A549 (cell line): ENCODE data around the gene TSPAN18.

ENCODE experiments used
- BCL3 ChIP-seq: fragments of >200 bp; sonication (Bioruptor Twin); formaldehyde crosslinking; IDR thresholded peaks from 3 replicates; pipeline ENCODE4 v1.6.1; 2016
- CTCF ChIP-seq: fragments of >200 bp; sonication (Bioruptor Twin); formaldehyde crosslinking; IDR thresholded peaks from 3 replicates; pipeline ENCODE4 v1.5.1; 2016
- EP300 ChIP-seq, 2 experiments: fragments of >200 bp; sonication (Bioruptor Twin); formaldehyde crosslinking; IDR thresholded peaks; 2 replicates in 1 of 2; 3 replicates in 1 of 2; pipeline ENCODE4 v1.6.1; 2016 to 2017
- FOSL2 ChIP-seq, 2 experiments: fragments of 450-650 bp in 1 of 2; fragments of >200 bp in 1 of 2; sonication (Bioruptor Twin) in 1 of 2; formaldehyde crosslinking; IDR thresholded peaks; 2 replicates each; pipeline versions ENCODE4 v1.5.0 to v1.6.1; 2016 to 2020; ENCODE audit warnings: mild to moderate bottlenecking in 1 of 2, moderate library complexity in 1 of 2
- HDAC2 ChIP-seq: fragments of 200-600 bp; sonication (generic); IDR thresholded peaks from 2 replicates; pipeline ENCODE4 v1.6.1; 2016
- MYC ChIP-seq: IDR thresholded peaks from 2 replicates; pipeline ENCODE4 v1.6.1; 2012; ENCODE audit warnings: mild to moderate bottlenecking, inconsistent platforms, low read length, improper control_type of control experiment, borderline replicate concordance
- NR3C1 ChIP-seq: fragments of >200 bp; sonication (Bioruptor Twin); formaldehyde crosslinking; IDR thresholded peaks from 3 replicates; pipeline ENCODE4 v1.6.1; 2017
- POLR2A ChIP-seq: IDR thresholded peaks from 2 replicates; pipeline ENCODE4 v1.6.1; 2012; ENCODE audit warnings: mild to moderate bottlenecking, low read length
- POLR2AphosphoS2 ChIP-seq: conservative IDR thresholded peaks from 2 replicates; pipeline ENCODE4 v1.6.1; 2012; ENCODE audit warnings: low read length, improper control_type of control experiment, inconsistent platforms
- RCOR1 ChIP-seq: fragments of 150-350 bp; IDR thresholded peaks from 2 replicates; pipeline ENCODE4 v1.6.1; 2014; ENCODE audit warnings: antibody characterized with exemption, low read length, low read depth
- SMC3 ChIP-seq: fragments of >200 bp; sonication (Bioruptor Twin); formaldehyde crosslinking; IDR thresholded peaks from 3 replicates; pipeline ENCODE4 v1.6.1; 2018; ENCODE audit warnings: inconsistent platforms
- SREBF2 ChIP-seq: fragments of 450-650 bp; IDR thresholded peaks from 2 replicates; pipeline ENCODE4 v1.6.1; 2014; ENCODE audit warnings: mild to moderate bottlenecking, moderate library complexity
- ZC3H11A ChIP-seq: fragments of 450-650 bp; IDR thresholded peaks from 2 replicates; pipeline ENCODE4 v1.6.1; 2014; ENCODE audit warnings: antibody characterized with exemption, mild to moderate bottlenecking
- ZFP36 ChIP-seq: fragments of 450-650 bp; IDR thresholded peaks from 2 replicates; pipeline ENCODE4 v1.6.1; 2014; ENCODE audit warnings: borderline replicate concordance; ENCODE audit not compliant: partially characterized antibody

- TF ChIP-seq POLR2AphosphoS2 (no peak), CTCF (no peak), ZFP36 (no peak), RCOR1 (no peak), SREBF2 (no peak), EP300 (IDR thresholded peaks at IDR 0.05) (no peak), BCL3 (no peak), SMC3 (no peak), ZC3H11A (no peak), FOSL2 (IDR thresholded peaks at IDR 0.05) (no peak), FOSL2 (CRISPR knock-in tag; IDR thresholded peaks at IDR 0.05) (no peak), POLR2A (no peak), MYC (no peak), NR3C1 (no peak), HDAC2 (no peak)
Observed at GRCh38 chr11:44749189-44749588, 22.4 kb downstream of the TSPAN18 start.
